ENCODE measurements around the gene TSPAN5. TPM values are rescaled to one million over a fixed set of nuclear protein-coding genes. Genes with fewer than 3 reads are reported as not detected.

The TSPAN5 gene
- polyA plus RNA-seq, 1 donor (not counting 4 experiments of a cell fraction or from before 2014, with no cell fraction given) = 45.5 TPM

GRCh38 chr4:98620087-98620784 lies 38.2 kb downstream of the TSPAN5 start:
- dilution Hi-C loops (cut with MboI; ENCODE audit: extremely low pct_ligation_motif_present, low sequenced_read_pairs) = no loop called here
- Histone ChIP-seq H3K36me3 (ENCODE audit: control insufficient read depth in 2 of 2, extremely low read depth in 1 of 2, insufficient read depth in 2 of 2, low read length in 2 of 2) (no peaks in the 10 kb centered on the region), H2AFZ (ENCODE audit: control insufficient read depth, low read length) (no peak overlapping the region), H3K9ac (ENCODE audit: control insufficient read depth, extremely low read depth, insufficient read depth, low read length) (no peak overlapping the region), H3K27me3 (ENCODE audit: control insufficient read depth, extremely low read depth, insufficient read depth, low read length) (no peaks in the 10 kb centered on the region), H3K9me3 (ENCODE audit: control insufficient read depth, low read depth, low read length) (no peaks in the 10 kb centered on the region), H3K9me1 (ENCODE audit: control insufficient read depth, extremely low read depth, insufficient read depth, low read length) (no peaks in the 10 kb centered on the region), H3K27ac (ENCODE audit: control insufficient read depth, insufficient read depth, low read length) (no peak overlapping the region), H3K4me1 (ENCODE audit: control insufficient read depth, extremely low read depth, insufficient read depth, low read length) (peaks cover 9% of the 10 kb centered on the region), H3K79me2 (ENCODE audit: control insufficient read depth, insufficient read depth, low read length) (peaks cover 96% of the 10 kb centered on the region), H4K20me1 (ENCODE audit: control insufficient read depth, extremely low read depth, insufficient read depth, low read length) (no peaks in the 10 kb centered on the region), H3K4me3 (ENCODE audit: control insufficient read depth in 2 of 3, extremely low read depth in 1 of 3, insufficient read depth in 2 of 3, low read depth in 1 of 3, low read length in 3 of 3) (no peak overlapping the region), H3K4me2 (ENCODE audit: control insufficient read depth, extremely low read depth, insufficient read depth, low read depth, low read length) (no peak overlapping the region)
- TF ChIP-seq CTCF (optimal IDR thresholded peaks at IDR 0.05 in 1 of 3, IDR thresholded peaks at IDR 0.05 in 1 of 3, conservative IDR thresholded peaks at IDR 0.05 in 1 of 3; ENCODE audit: extremely low read depth in 1 of 3, insufficient read depth in 2 of 3, low read length in 3 of 3) = no peak
- TF ChIP-seq EZH2 (IDR thresholded peaks at IDR 0.05; ENCODE audit: low read length) = no peak
- no peak for FAIRE-seq
- no peak for DNase-seq (ENCODE audit: low read depth, low spot score)

- DNase-seq (ENCODE audit: low read depth, low spot score) (no peak), FAIRE-seq (no peak)
- no peaks in the 10 kb centered on the region for H3K9me3 ChIP-seq (ENCODE audit: control insufficient read depth, low read depth, low read length)
- H3K9me1 ChIP-seq (ENCODE audit: control insufficient read depth, extremely low read depth, insufficient read depth, low read length) = no peaks in the 10 kb centered on the region
- no peaks in the 10 kb centered on the region for H3K4me1 ChIP-seq (ENCODE audit: control insufficient read depth, extremely low read depth, insufficient read depth, low read length)
- dilution Hi-C loops (cut with MboI; ENCODE audit: extremely low pct_ligation_motif_present, low sequenced_read_pairs) = no loop called here
- no peak overlapping the region for H3K4me3 ChIP-seq (ENCODE audit: control insufficient read depth in 2 of 3, extremely low read depth in 1 of 3, insufficient read depth in 2 of 3, low read depth in 1 of 3, low read length in 3 of 3)
- H3K27me3 ChIP-seq (ENCODE audit: control insufficient read depth, extremely low read depth, insufficient read depth, low read length) = no peaks in the 10 kb centered on the region
- peaks cover 96% of the 10 kb centered on the region for H3K79me2 ChIP-seq (ENCODE audit: control insufficient read depth, insufficient read depth, low read length)
- TF ChIP-seq CTCF (optimal IDR thresholded peaks at IDR 0.05 in 1 of 3, IDR thresholded peaks at IDR 0.05 in 1 of 3, conservative IDR thresholded peaks at IDR 0.05 in 1 of 3; ENCODE audit: extremely low read depth in 1 of 3, insufficient read depth in 2 of 3, low read length in 3 of 3) (no peak), EZH2 (IDR thresholded peaks at IDR 0.05; ENCODE audit: low read length) (no peak)
- no peak overlapping the region for H3K9ac ChIP-seq (ENCODE audit: control insufficient read depth, extremely low read depth, insufficient read depth, low read length)
- no peaks in the 10 kb centered on the region for H3K36me3 ChIP-seq (ENCODE audit: control insufficient read depth in 2 of 2, extremely low read depth in 1 of 2, insufficient read depth in 2 of 2, low read length in 2 of 2)
- H2AFZ ChIP-seq (ENCODE audit: control insufficient read depth, low read length) = no peak overlapping the region
- H3K27ac ChIP-seq (ENCODE audit: control insufficient read depth, insufficient read depth, low read length) = no peak overlapping the region
- H4K20me1 ChIP-seq (ENCODE audit: control insufficient read depth, extremely low read depth, insufficient read depth, low read length) = no peaks in the 10 kb centered on the region
- no peak overlapping the region for H3K4me2 ChIP-seq (ENCODE audit: control insufficient read depth, extremely low read depth, insufficient read depth, low read depth, low read length)
These were observed 39.2 kb downstream of the TSPAN5 start for GRCh38 chr4:98619180-98619579.
